GM18520 (cell line): ENCODE data around the gene NAT10.

ENCODE experiments used
- ATAC-seq: cut with Tn5 transposase; IDR thresholded peaks from one replicate; pipeline ENCODE4 v1.9.1; 2021; ENCODE audit not compliant: unreplicated experiment

The NAT10 gene

DNA sequence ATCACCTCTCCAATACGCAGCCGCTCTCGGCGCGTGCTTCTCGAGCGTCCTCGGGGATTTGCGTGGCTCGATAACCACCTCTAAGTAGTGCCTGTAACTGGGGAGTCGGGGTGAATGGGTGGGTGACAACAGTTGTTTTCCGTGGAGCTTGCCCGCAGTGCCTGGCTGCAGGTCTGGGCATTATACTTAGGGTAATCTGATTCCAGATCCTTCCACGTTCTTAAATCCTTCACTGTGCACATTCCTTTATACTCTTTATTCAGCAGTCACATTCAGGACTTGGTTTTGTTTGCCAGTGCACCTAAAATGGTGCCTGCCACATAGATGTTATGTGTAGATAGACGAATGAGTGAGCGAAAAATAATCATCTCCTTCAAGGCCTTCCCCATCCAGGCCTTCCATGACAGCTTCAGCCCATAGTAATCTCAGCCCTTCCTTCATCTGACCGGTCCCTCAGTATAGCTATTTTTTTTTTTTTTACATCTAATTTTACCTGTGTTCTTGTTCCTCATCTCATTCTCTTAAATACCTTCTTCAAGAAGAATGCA lies 602 bp downstream of the NAT10 start:
- no peak for ATAC-seq

GRCh38 chr11:34111722-34112270 lies 6.4 kb downstream of the NAT10 start:
- ATAC-seq, result no peak

DNA sequence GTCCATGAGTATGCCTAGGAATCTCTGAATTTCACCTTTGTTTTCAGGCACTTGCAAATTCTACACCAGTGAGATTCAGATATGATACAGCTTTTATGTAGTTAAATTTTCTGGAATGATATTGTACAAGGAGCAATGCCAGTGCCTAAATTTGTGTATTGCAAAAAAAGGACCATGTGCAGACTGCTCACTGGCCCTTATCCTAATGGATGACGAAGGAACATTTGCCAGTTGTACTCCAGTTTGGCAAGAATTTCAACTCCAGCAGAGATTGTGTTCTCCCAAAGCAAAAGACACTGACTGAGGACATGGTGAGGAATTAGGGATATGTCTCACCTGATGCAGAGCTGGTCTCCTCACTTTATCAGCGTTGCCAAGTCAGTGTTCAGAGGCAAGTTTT lies 8.6 kb downstream of the NAT10 start:
- no peak for ATAC-seq

- no peak for ATAC-seq
Measured at GRCh38 chr11:34114471-34114870, 9.0 kb downstream of the NAT10 start.

GRCh38 chr11:34120651-34121050 lies 15.2 kb downstream of the NAT10 start:
- ATAC-seq, result no peak

DNA sequence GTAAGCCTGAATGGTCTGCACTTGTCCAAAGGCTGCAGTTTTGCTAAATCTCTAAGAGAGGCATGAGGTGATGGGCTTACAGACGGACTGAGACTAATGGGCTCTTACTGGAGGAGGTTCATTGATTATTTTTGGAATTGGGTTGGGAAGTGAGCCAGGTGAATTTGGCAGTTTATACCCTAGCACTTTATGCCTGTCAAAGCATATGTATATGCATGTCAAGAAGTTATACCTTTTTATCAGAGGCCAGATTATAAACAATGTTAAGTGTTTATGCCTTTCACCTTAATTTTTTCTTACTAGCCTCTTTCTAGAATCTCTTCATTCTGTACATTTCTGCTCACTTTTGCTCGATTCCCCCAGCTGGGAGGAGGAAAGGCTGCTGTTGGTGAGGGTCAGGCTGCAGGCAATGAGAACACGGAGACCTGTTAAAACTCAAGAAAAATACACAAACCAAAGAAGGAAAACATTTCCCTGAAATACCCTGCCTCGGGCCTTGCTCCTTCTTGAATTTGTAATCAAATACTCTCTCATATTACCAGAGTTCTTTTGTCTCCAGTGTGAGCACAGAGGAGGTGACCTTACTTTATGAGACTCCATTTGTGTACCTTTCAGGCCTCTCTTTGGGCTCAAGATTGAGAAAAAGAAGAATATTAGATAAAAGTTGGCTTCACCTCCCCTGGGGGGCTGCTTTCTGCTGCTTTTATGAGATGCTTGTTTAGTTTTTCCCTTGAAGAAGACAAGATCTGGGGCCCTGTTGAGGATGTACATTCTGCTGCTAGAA lies 19.6 kb downstream of the NAT10 start:
- no peak for ATAC-seq

DNA sequence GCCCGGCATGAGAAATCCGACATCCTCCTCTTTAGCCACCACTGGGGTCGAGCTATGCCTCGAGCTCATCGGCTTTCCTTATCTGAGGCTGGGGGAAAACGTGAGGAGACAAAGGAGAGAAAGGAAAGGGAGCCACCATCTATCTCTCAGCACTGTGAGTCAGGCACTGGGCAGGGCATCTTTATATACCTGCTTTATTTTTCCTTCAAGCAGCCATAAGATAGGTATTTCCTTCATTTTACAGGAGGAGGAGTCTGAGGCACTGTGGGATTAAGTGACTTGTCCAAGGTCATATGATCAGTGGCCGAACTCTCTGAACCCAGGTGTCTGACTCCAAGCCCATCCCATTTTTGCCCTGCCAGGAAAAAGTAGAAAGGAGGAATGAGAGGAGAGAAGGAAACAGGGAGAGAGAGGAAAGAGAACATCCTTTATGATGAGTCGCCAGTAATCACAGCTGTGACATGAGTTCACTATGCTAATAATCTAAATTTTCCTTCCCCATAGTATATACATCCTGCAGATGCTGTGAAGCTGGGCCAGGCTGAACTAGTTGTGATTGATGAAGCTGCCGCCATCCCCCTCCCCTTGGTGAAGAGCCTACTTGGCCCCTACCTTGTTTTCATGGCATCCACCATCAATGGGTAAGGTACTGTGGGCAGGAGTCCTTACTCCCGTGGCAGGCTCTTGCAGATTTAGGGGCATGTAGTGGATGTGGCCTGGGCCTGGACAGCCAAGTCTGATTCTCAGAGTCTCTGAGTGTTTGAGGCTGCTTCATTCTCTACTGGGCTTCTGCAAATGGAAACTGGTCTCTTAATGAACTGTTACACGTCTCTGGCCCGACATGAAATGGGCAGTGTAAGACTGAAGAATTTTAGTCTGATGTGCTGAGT lies 21.8 kb downstream of the NAT10 start:
- ATAC-seq, result no peak

GRCh38 chr11:34128824-34129223 lies 23.4 kb downstream of the NAT10 start:
- no peak for ATAC-seq

- ATAC-seq, result no peak
Measured at GRCh38 chr11:34132261-34132965, 27.0 kb downstream of the NAT10 start.

DNA sequence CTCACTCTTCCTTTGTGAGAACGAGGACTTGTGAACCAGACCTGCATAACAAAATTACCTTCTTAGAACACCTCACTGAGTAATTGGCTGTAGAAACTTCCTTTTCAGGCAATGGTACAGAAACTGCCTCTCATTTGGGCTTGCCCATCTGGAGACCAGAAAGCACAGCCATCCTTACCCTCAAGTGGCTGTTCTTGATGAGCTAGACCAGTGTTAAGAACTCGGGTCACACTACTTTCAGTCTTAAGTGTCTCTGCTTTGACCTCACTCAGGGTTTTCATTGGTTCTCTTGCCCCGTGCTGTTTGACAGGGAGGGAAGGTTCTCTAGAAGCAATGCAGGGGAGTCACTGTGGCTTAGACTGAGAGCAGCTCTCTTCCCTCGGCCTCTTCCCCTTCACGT lies 29.3 kb downstream of the NAT10 start:
- no peak for ATAC-seq

DNA sequence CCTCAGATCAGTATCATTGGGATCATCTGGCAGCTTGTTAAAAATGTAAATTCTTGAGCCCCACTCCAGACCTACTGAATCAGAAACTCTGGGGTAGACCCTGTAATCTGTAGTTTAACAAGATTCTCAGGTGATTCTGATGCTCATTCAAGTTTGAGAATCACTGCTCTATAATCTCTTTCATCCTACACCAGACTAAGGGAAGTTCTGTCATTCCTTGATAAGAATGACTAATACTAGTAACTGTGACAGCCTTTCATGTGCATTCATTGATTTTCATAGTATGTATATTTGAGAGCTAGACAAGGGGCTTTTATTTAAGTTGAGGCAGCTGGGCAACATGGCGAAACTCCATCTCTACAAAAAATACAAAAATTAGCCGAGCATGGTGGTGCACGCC lies 30.0 kb downstream of the NAT10 start:
- ATAC-seq, result no peak

GRCh38 chr11:34136420-34136819 lies 31.0 kb downstream of the NAT10 start:
- no peak for ATAC-seq

GRCh38 chr11:34139346-34139745 lies 33.9 kb downstream of the NAT10 start:
- ATAC-seq, result no peak

DNA sequence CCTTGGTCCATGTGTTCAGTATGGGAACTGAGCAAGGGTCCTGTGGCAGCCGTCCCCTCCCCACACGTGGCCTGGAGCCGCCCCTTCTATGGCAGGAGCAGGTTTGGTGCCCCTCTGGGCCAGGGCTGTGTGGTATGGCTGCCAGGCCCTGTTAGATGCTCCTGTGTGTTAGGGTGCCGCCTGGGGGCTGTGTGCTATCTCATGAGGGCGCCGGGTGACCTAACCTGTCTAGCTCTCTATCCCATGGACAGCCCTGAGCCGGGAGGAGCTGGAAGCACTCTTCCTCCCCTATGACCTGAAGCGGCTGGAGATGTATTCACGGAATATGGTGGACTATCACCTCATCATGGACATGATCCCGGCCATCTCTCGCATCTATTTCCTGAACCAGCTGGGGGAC lies 34.7 kb downstream of the NAT10 start:
- ATAC-seq, result no peak

GRCh38 chr11:34143048-34143447 lies 37.6 kb downstream of the NAT10 start:
- ATAC-seq, result no peak

DNA sequence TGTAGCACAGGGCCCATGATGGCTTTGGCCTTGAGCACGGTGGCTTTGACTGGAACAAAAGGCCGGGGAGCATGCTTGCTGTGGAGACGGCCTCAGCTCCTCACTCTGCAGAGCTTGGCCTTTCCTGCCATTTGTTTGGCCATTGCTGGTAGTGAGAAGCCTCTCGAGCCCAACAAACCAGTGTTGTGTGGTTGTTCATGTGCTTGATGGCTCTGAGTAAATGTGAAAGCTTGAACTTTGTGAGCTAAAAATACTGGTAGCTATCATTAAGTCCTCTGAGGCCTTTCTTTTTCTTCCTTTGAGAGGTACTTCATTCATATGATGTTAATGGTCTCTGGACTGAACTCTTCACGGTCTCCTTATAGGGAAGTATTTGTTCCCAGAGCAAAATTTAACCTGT lies 39.6 kb downstream of the NAT10 start:
- ATAC-seq, result no peak

DNA sequence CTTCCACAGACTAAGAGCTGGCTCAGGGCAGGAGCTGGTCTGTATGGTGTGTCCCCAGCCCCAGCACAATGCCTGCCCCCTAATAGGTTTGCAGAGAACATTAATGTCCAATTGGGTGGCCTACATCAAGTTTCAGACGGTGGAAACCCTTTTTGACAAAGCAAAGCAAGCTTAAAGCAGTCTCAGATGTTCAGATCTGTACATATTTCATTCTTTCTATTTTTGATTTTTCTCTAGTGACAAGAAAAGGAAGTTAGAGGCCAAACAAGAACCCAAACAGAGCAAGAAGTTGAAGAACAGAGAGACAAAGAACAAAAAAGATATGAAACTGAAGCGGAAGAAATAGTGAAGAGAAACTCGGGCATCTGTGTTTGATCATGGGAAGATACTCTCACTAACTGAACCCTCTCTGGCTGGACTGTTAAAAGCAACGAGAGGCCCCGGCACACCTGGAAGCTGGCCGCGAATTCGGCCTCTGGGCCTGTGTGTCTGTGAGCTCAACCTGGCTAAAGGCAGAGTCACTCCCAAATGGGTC lies 40.5 kb downstream of the NAT10 start:
- no peak for ATAC-seq

GRCh38 chr11:34146411-34146810 lies 41.0 kb downstream of the NAT10 start:
- no peak for ATAC-seq

DNA sequence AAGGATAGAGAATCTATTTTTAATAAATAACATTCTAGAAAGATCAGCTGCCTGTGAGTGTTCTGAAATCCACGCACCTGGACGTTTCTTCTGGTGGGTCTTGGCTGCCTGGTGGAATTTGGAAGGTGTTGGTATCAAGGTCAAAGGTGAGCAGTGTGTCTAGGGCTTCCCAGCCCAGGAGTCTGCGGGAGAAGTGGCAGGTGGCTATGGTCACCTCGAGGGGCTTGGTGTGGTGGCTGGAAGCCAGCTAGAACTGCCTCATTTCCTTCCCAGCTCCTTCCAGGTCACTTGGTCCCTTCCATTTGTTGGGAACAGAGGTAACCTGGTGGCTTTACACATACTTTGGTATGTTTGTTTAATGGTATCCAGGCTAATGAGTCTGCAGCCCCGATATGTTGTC lies 41.4 kb downstream of the NAT10 start:
- no peak for ATAC-seq

- ATAC-seq, result no peak
Measured at GRCh38 chr11:34147581-34147980, 42.2 kb downstream of the NAT10 start.
